ENCODE measurements around the gene VPS33A.

DNA sequence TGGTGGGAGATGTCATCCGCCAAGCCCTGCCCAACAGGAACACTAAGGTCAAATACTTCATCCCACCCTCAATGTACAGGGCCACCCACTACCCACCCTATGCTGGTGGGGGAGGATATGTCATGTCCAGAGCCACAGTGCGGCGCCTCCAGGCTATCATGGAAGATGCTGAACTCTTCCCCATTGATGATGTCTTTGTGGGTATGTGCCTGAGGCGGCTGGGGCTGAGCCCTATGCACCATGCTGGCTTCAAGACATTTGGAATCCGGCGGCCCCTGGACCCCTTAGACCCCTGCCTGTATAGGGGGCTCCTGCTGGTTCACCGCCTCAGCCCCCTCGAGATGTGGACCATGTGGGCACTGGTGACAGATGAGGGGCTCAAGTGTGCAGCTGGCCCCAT is 59.3 kb downstream of the VPS33A start:
- TF ChIP-seq, protein P1, sequence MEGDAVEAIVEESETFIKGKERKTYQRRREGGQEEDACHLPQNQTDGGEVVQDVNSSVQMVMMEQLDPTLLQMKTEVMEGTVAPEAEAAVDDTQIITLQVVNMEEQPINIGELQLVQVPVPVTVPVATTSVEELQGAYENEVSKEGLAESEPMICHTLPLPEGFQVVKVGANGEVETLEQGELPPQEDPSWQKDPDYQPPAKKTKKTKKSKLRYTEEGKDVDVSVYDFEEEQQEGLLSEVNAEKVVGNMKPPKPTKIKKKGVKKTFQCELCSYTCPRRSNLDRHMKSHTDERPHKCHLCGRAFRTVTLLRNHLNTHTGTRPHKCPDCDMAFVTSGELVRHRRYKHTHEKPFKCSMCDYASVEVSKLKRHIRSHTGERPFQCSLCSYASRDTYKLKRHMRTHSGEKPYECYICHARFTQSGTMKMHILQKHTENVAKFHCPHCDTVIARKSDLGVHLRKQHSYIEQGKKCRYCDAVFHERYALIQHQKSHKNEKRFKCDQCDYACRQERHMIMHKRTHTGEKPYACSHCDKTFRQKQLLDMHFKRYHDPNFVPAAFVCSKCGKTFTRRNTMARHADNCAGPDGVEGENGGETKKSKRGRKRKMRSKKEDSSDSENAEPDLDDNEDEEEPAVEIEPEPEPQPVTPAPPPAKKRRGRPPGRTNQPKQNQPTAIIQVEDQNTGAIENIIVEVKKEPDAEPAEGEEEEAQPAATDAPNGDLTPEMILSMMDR (IDR thresholded peaks at IDR 0.05 in 8 of 11, conservative IDR thresholded peaks at IDR 0.05 in 3 of 11) = no peak
- no peak for TF ChIP-seq POLR2AphosphoS5 (IDR thresholded peaks at IDR 0.05)
- no peak for TF ChIP-seq POLR2A (IDR thresholded peaks at IDR 0.05)
